GM12878 (cell line): ENCODE results near the gene SUFU. TPM values are rescaled to one million over a fixed set of nuclear protein-coding genes. Genes with fewer than 3 reads are reported as not detected.

Experiments used
- ATAC-seq: fragments of 200-7000 bp; cut with Tn5 transposase; 3 replicates; pipeline ENCODE4 v1.9.1; 2020; ENCODE audit warnings: mild to moderate bottlenecking, moderate library complexity
- BruUV-seq: library from RNA; stranded (reverse); fragments of 400-500 nt; replicated peaks from 2 replicates; lab custom pipeline; 2021; lab: Mats Ljungman, UMichigan
- CTCF ChIA-PET: fragments of 300-600 bp; sonication (Branson Sonifier 250); formaldehyde crosslinking; extraction: SDS; loops from one replicate; lab custom pipeline; 2021; ENCODE audit warnings: inconsistent platforms; lab: Yijun Ruan, JAX
- POLR2A ChIA-PET: fragments of 350-600 bp; formaldehyde crosslinking; extraction: SDS; loops from one replicate; lab custom pipeline; 2021; ENCODE audit warnings: inconsistent platforms; lab: Charles Lee
- RAD21 ChIA-PET: fragments of 300-600 bp; sonication (Branson Sonifier 250); formaldehyde crosslinking; loops from one replicate; lab custom pipeline; 2023; ENCODE audit warnings: antibody characterized with exemption; ENCODE audit not compliant: unreplicated experiment; lab: Charles Lee
- SMC1A ChIA-PET: fragments of 300-600 bp; sonication (Branson Sonifier 250); formaldehyde crosslinking; loops from one replicate; lab custom pipeline; 2023; ENCODE audit not compliant: unreplicated experiment, uncharacterized antibody; lab: Charles Lee
- DNase-seq: peaks from one replicate; pipeline ENCODE4 v3.0.0-alpha.2; 2011; ENCODE audit warnings: low read depth, low spot score
- FAIRE-seq: peaks from 3 replicates; lab custom pipeline; 2011; peaks lifted over from hg19 to GRCh38; lab: Jason Lieb, UNC
- H2AFZ ChIP-seq: 2 replicates; pipeline ENCODE4 v1.6.0; 2011; ENCODE audit warnings: low read depth, low read length, control low read depth; ENCODE audit not compliant: control insufficient read depth
- H3K27ac ChIP-seq: 2 replicates; pipeline ENCODE4 v1.5.1; 2011; ENCODE audit warnings: control low read depth; ENCODE audit not compliant: control insufficient read depth, insufficient read depth
- H3K27me3 ChIP-seq, 2 experiments: replicated peaks in 1 of 2; 2 replicates each; pipeline versions ENCODE4 v1.6.0 to v1.6.1; 2011; ENCODE audit warnings: low read length in 1 of 2; ENCODE audit not compliant: control insufficient read depth in 2 of 2, insufficient read depth in 2 of 2
- H3K36me3 ChIP-seq, 2 experiments: 2 replicates each; pipeline ENCODE4 v1.5.1; 2011; ENCODE audit warnings: low read length in 1 of 2; ENCODE audit not compliant: control insufficient read depth in 2 of 2, insufficient read depth in 2 of 2
- H3K4me1 ChIP-seq: 2 replicates; pipeline ENCODE4 v1.6.1; 2011; ENCODE audit warnings: mild to moderate bottlenecking, low read length, moderate library complexity, mixed read lengths; ENCODE audit not compliant: control insufficient read depth, insufficient read depth
- H3K4me2 ChIP-seq: 2 replicates; pipeline ENCODE4 v1.6.0; 2011; ENCODE audit warnings: control low read depth; ENCODE audit not compliant: control insufficient read depth, insufficient read depth
- H3K4me3 ChIP-seq: fragments of 200-600 bp; sonication (generic); 2 replicates; pipeline ENCODE4 v1.5.1; 2016
- H3K79me2 ChIP-seq: 2 replicates; pipeline ENCODE4 v1.6.0; 2011; ENCODE audit warnings: low read length; ENCODE audit not compliant: control insufficient read depth, insufficient read depth
- H3K9ac ChIP-seq: 2 replicates; pipeline ENCODE4 v1.8.0; 2011; ENCODE audit warnings: low read length, control low read depth, mixed read lengths; ENCODE audit not compliant: control insufficient read depth, insufficient read depth
- H3K9me3 ChIP-seq: replicated peaks from 3 replicates; pipeline ENCODE4 v1.5.1; 2011; ENCODE audit warnings: mild to moderate bottlenecking, low read length; ENCODE audit not compliant: control insufficient read depth, insufficient read depth
- H4K20me1 ChIP-seq: 2 replicates; pipeline ENCODE4 v1.6.0; 2011; ENCODE audit not compliant: control insufficient read depth, insufficient read depth
- CUX1 ChIP-seq: IDR thresholded peaks from 2 replicates; pipeline ENCODE4 v1.6.1; 2012; ENCODE audit warnings: improper control_type of control experiment, low read depth, low read length; ENCODE audit not compliant: insufficient replicate concordance
- E2F4 ChIP-seq: IDR thresholded peaks from 2 replicates; pipeline ENCODE4 v1.6.1; 2012; ENCODE audit warnings: low read depth, low read length, improper control_type of control experiment
- MAX ChIP-seq: IDR thresholded peaks from 2 replicates; pipeline ENCODE4 v1.6.1; 2012; ENCODE audit warnings: low read depth, low read length, improper control_type of control experiment
- SRF ChIP-seq, 2 experiments: IDR thresholded peaks; 2 replicates each; pipeline ENCODE4 v1.6.1; 2011; ENCODE audit warnings: low read depth in 2 of 2, low read length in 2 of 2, mild to moderate bottlenecking in 1 of 2, moderate library complexity in 1 of 2
- USF1 ChIP-seq: IDR thresholded peaks from 2 replicates; pipeline ENCODE4 v1.6.1; 2011; ENCODE audit warnings: borderline replicate concordance, low read depth, mild to moderate bottlenecking, moderate library complexity, mixed read lengths, low read length; ENCODE audit not compliant: insufficient read depth; ENCODE audit errors: extremely low read length
- WGBS: methylation state at CpG from one replicate; pipeline ENCODE4 v1.1.6; 2016; ENCODE audit warnings: low lambda C conversion rate; ENCODE audit not compliant: insufficient replicate concordance, insufficient coverage; ENCODE audit errors: missing lambda C conversion rate; 5-methylcytosine and 5-hydroxymethylcytosine counted together
- in situ Hi-C: fragments of 300-500 bp; cut with MboI; formaldehyde crosslinking; loops from 9 replicates; pipeline ENCODE4 v1.14.3; 2018; ENCODE audit warnings: mixed read lengths
- intact Hi-C: fragments of 100-400 bp; cut with micrococcal nuclease; formaldehyde crosslinking; loops from one replicate; pipeline ENCODE4 v1.14.2; 2022; ENCODE audit not compliant: unreplicated experiment
- polyA plus RNA-seq, 11 experiments: library from polyadenylated mRNA; depleted of rRNA in 4 of 11; unstranded in 6 of 11; stranded (reverse) in 5 of 11; fragments of >200 nt; fragmentation: Nextera tagmentation in 4 of 11; fragmentation: Illumina TruSeq in 1 of 11; extraction: Ambion mirVana in 4 of 11; extraction: Trizol in 1 of 11; gene quantifications; 1 replicate in 1 of 11; 2 replicates in 10 of 11; pipeline versions ENCODE4 v1.2.1 to v1.2.3, GENCODE V29; 2011 to 2016; ENCODE audit warnings: inconsistent platforms in 2 of 11, missing spikeins in 2 of 11, low read depth in 1 of 11
- total RNA-seq, 4 experiments: library from RNA; depleted of rRNA in 3 of 4; stranded (reverse); fragments of >200 nt in 3 of 4; fragmentation: Illumina TruSeq in 1 of 4; extraction: Trizol in 1 of 4; gene quantifications; 2 replicates each; pipeline versions ENCODE4 v1.2.1 to v1.2.3, GENCODE V29; 2013 to 2021

SUFU gene
- total and polyA plus RNA-seq, 10 of the 15 experiments (the other 5 are each of a cell fraction or from before 2014, with no cell fraction given) = 0.68 to 7.7 (median 2.4) TPM

- no peak for FAIRE-seq
- in situ Hi-C loops (no loop called here), intact Hi-C loops (no loop called here)
- Histone ChIP-seq H3K36me3 (no peaks in the 10 kb centered on the region), H3K79me2 (no peaks in the 10 kb centered on the region), H3K27ac (no peak overlapping the region), H4K20me1 (no peaks in the 10 kb centered on the region), H3K4me3 (no peak overlapping the region), H3K9me3 (no peaks in the 10 kb centered on the region), H2AFZ (no peak overlapping the region), H3K27me3 (no peaks in the 10 kb centered on the region), H3K9ac (no peak overlapping the region), H3K4me2 (no peak overlapping the region), H3K4me1 (no peaks in the 10 kb centered on the region)
- ChIA-PET SMC1A (interaction anchor here (1.3 kb wide), 1 partner anchor 112 kb away, joined by 3 read pairs; no protein-coding TSS in a partner anchor), RAD21 (no interaction called here), POLR2A (interaction anchor here (0.7 to 1.5 kb wide), 2 partner anchors 18 to 73 kb away, joined by 4 read pairs; no protein-coding TSS in a partner anchor), CTCF (no interaction called here)
- no TSS peak for BruUV-seq
- no peak for ATAC-seq
- no peak for DNase-seq
- 81% methylated on average over 35 of the region's 36 CpGs for WGBS
- TF ChIP-seq MAX = no peak
- TF ChIP-seq SRF (IDR thresholded peaks at IDR 0.05; ENCODE audit: low read depth in 2 of 2, low read length in 2 of 2) = no peak
- no peak for TF ChIP-seq CUX1
- TF ChIP-seq E2F4 = no peak
- TF ChIP-seq USF1 = no peak
Measured at GRCh38 chr10:102470579-102471546, 32.9 kb upstream of the SUFU start.
